GM13977 (cell line): ENCODE data around the gene CRIM1.
A peak's percentile ranks its signal among the peaks of the same experiment; 100 is the strongest.

Experiments
- DNase-seq: peaks from one replicate; pipeline ENCODE4 v3.0.0; 2012; ENCODE audit warnings: low spot score
- in situ Hi-C: fragments of 300-500 bp; cut with MboI; formaldehyde crosslinking; loops from one replicate; pipeline ENCODE4 v1.12.0; 2022; ENCODE audit warnings: low sequenced_read_pairs, low pct_unique_long_range_greater_than_20kb, mixed read lengths, inconsistent platforms; ENCODE audit not compliant: unreplicated experiment
- TF ChIP-seq, protein P1 (sequence below): IDR thresholded peaks from 2 replicates; pipeline ENCODE4 v1.5.1; 2012; ENCODE audit warnings: mild to moderate bottlenecking, control low read depth; ENCODE audit not compliant: insufficient read depth; ENCODE audit errors: extremely low read depth, missing control alignments

CRIM1 gene

DNA sequence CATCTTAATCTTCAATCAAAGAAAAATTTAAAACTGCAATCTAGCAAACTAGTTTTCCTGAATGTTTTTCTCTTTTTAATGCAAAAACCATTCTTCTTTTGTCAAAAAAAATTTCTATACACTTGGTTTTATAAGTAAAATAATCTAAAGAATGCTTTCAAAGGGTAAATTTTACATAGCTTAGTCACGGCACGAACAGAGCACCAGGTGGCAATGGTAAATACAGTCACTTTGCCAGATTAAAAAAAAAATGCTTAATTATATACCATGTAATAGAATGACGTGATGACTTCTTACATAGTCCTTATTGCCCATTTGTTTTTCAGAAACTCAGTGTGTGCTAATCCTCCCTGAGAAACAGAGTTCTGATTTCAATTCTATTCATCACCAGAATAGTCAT is 232.0 kb downstream of the CRIM1 start:
- DNase-seq: no peak
- in situ Hi-C loops: no loop called here
- TF ChIP-seq, protein P1, sequence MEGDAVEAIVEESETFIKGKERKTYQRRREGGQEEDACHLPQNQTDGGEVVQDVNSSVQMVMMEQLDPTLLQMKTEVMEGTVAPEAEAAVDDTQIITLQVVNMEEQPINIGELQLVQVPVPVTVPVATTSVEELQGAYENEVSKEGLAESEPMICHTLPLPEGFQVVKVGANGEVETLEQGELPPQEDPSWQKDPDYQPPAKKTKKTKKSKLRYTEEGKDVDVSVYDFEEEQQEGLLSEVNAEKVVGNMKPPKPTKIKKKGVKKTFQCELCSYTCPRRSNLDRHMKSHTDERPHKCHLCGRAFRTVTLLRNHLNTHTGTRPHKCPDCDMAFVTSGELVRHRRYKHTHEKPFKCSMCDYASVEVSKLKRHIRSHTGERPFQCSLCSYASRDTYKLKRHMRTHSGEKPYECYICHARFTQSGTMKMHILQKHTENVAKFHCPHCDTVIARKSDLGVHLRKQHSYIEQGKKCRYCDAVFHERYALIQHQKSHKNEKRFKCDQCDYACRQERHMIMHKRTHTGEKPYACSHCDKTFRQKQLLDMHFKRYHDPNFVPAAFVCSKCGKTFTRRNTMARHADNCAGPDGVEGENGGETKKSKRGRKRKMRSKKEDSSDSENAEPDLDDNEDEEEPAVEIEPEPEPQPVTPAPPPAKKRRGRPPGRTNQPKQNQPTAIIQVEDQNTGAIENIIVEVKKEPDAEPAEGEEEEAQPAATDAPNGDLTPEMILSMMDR: no peak

DNA sequence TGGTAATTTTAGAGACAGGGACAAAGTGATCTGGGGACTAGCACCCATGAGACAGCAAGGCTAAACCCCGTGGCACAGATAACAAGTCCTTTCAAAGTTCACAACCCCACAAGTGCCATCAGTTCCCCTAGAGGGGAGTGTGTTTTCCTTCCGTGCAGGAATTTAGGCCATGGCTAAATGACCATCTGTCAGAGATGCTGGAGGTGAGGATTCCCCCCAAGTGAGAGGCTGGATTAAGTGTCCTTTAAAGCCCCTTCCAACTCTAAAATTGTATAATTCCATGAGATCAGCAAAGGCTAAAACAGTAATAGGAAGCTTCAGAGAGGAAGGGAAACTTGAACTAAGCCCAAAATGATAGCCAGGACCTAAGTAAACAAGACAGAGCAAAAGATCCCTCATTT is 233.7 kb downstream of the CRIM1 start:
- no peak for DNase-seq
- TF ChIP-seq, protein P1: no peak
- in situ Hi-C loops: no loop called here

DNA sequence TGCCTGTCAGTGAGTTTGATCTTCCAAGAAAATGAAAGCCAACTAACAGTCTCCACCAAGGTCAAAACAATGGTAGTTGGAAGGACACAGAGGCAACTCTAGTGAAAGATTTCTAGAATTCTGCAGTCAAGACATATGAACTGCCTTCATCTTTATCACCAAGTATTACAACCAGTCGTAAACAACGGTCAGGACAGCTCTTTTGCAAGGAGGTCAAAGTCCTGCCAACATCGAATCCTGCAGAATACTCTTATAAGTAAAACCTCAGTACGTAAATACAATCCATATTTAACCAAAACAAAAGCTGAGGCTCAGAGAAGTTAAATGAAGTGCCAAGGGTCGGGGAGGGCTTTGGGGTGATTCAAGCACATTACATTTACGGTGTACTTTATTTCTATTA is 239.3 kb downstream of the CRIM1 start:
- DNase-seq: no peak
- TF ChIP-seq, protein P1: no peak
- in situ Hi-C loops: no loop called here

DNA sequence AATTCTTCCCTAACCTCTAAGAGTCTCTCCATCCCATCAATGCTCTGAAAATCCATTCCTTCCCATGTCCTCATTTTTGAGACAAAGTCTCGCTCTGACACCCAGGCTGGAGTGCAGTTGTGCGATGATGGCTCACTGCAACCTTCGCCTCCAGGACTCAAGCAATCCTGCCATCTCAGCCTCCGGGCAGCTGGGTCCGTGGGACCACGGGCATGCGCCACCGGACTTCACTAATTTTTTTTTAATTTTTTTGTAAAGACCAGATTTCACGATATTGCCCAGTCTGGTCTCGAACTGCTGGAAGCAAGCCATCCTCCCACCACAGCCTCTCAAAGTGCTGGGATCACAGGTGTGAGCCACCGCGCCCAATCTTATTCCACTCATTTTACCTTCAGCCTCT is 240.8 kb downstream of the CRIM1 start:
- TF ChIP-seq, protein P1: no peak
- in situ Hi-C loops: no loop called here
- DNase-seq: no peak

DNA sequence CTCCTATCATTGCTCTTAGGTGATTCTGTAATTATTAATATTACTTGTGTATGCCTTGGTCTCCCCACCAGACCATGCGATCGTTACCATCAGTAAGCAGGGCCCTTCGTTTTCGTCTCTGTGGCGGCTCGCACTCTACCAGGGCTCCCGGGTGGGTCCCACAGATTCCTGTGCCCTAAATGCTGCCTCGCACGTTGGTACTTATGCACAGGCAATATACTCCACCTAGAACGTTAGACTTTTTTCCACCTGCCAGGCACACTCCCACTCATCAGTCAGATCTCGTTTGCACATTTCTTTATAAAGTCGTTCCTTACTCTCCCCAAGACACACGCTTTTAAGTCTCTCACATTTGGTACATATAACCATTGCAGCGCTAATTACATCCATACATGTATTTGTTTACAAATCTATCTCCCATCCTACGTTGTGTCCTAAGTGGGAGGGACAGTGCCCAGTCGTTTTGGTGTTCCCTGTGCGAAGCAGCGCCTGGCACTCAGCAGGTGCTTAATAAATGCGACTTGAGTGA is 241.5 kb downstream of the CRIM1 start:
- in situ Hi-C loops: no loop called here
- TF ChIP-seq, protein P1: no peak
- no peak for DNase-seq

DNA sequence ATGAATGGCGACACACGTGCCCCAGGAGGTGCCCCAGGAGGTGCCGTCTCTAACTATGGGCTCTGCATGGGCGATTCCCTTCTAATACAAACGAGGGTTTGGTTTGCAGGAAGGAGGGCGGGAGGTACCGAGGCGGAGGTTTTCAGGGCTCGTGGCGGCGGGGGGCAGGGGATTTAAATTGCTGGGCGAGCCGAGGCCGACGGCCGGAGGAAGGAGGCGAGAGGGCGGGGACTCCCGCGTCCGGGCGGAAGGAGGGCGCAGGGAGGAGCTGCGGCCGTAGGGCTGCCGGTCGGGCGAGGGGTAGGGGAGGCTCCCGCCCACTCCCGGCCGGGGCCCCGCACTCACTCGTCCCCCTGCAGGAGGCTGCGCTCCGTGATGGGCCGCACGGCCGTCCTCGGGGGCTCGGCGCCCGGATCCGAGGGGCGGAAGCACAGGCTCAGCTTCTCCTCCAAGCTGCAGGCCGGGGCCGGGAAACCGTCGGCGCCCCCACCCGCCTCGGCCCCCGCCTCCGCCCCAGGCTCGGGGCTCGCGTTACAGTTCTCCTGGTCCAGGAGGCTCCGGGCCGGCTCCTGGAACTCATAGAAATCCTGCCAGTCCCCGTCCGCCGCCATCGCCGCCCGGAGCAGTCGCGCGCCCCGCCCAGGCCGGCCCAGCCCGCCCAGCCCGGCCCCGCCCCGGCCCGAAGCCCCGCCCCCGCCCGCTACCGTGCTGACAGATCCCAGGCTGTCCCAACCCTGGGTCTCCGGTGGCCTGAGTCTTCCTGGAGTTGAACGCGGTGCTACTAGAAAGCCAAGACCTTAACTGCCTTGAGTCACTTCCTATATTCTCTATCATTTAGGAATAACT is 242.2 kb downstream of the CRIM1 start, which contains the start of gene FEZ2:
Gene FEZ2 (minus strand): TSS at position 637 of the 846 bp plus-strand sequence. CDS start 26 bp downstream, at position 611.
- in situ Hi-C loops: no loop called here
- peak; percentile 90 for DNase-seq

More for the DNA sequence above, 242.2 kb downstream of the CRIM1 start, which contains the start of gene FEZ2:
- TF ChIP-seq, protein P1: no peak
